ENCODE data around the gene KCNIP1. TPM values are rescaled to one million over a fixed set of nuclear protein-coding genes. Genes with fewer than 3 reads are reported as not detected.

Gene KCNIP1
- total and polyA plus RNA-seq, 2 of the 13 experiments (the other 11 are each of a cell fraction or from before 2014, with no cell fraction given), result not detected

- no peak for TF ChIP-seq ZNF720 (CRISPR knock-in tag; IDR thresholded peaks at IDR 0.05)
- no peak for TF ChIP-seq ZSCAN30 (CRISPR knock-in tag; IDR thresholded peaks at IDR 0.05)
- no peak for TF ChIP-seq SETDB1 (CRISPR knock-in tag; IDR thresholded peaks at IDR 0.05; ENCODE audit: borderline replicate concordance)
- TF ChIP-seq MEIS2 (CRISPR knock-in tag; IDR thresholded peaks at IDR 0.05), result no peak
- TF ChIP-seq NR2F2 (IDR thresholded peaks at IDR 0.05; ENCODE audit: borderline replicate concordance, low read depth), result no peak
- TF ChIP-seq DDIT3 (CRISPR knock-in tag; IDR thresholded peaks at IDR 0.05), result no peak
- TF ChIP-seq GMEB1 (CRISPR knock-in tag; IDR thresholded peaks at IDR 0.05; ENCODE audit: borderline replicate concordance), result no peak
- TF ChIP-seq CERS6 (CRISPR knock-in tag; IDR thresholded peaks at IDR 0.05), result no peak
- no peak for TF ChIP-seq CCAR2 (optimal IDR thresholded peaks at IDR 0.05; ENCODE audit: low read depth, low read length)
- no peak for TF ChIP-seq HDAC1 (CRISPR knock-in tag; IDR thresholded peaks at IDR 0.05)
- TF ChIP-seq ZBTB25 (CRISPR knock-in tag; IDR thresholded peaks at IDR 0.05), result no peak
- no peak for TF ChIP-seq ZSCAN25 (CRISPR knock-in tag; IDR thresholded peaks at IDR 0.05)
- TF ChIP-seq U2AF1 (optimal IDR thresholded peaks at IDR 0.05; ENCODE audit: low read depth, low read length), result no peak
- no peak for TF ChIP-seq ZNF691 (CRISPR knock-in tag; IDR thresholded peaks at IDR 0.05; ENCODE audit: borderline replicate concordance, low read depth)
- no peak for TF ChIP-seq XRCC5 (optimal IDR thresholded peaks at IDR 0.05; ENCODE audit: low read length)
- no peak for TF ChIP-seq PHF20 (CRISPR knock-in tag; IDR thresholded peaks at IDR 0.05)
- TF ChIP-seq RELA (CRISPR knock-in tag; IDR thresholded peaks at IDR 0.05), result no peak
- TF ChIP-seq MAZ (IDR thresholded peaks at IDR 0.05; ENCODE audit: borderline replicate concordance, low read depth, low read length), result no peak
- TF ChIP-seq MAZ (CRISPR knock-in tag; IDR thresholded peaks at IDR 0.05; ENCODE audit: low read depth), result no peak
- TF ChIP-seq SP2 (CRISPR knock-in tag; IDR thresholded peaks at IDR 0.05), result no peak
- Histone ChIP-seq H3K27me3 (ENCODE audit: control insufficient read depth in 1 of 2, insufficient read depth in 2 of 2, low read length in 2 of 2) (peaks cover 0 to 2% of the 10 kb centered on the region in 2 experiments; a peak in 2 of 5 replicates), H3K27ac (ENCODE audit: extremely low read length, insufficient read depth, low read length) (no peak overlapping the region), H3K4me1 (ENCODE audit: insufficient read depth, low read length) (no peaks in the 10 kb centered on the region), H3K4me2 (ENCODE audit: low read depth, low read length) (no peak overlapping the region), H2AFZ (ENCODE audit: low read length) (no peak overlapping the region), H3K36me3 (replicated peaks in 1 of 2; ENCODE audit: control insufficient read depth in 1 of 2, insufficient read depth in 2 of 2, low read length in 2 of 2) (no peaks in the 10 kb centered on the region), H4K20me1 (ENCODE audit: insufficient read depth, low read length) (no peaks in the 10 kb centered on the region), H3K79me2 (ENCODE audit: insufficient read depth, low read length) (no peaks in the 10 kb centered on the region), H3K9me3 (ENCODE audit: low read length) (no peaks in the 10 kb centered on the region), H3K9ac (ENCODE audit: insufficient read depth, low read depth, low read length) (no peak overlapping the region), H3K4me3 (replicated peaks in 1 of 3; ENCODE audit: insufficient read depth in 1 of 3, low read depth in 2 of 3, low read length in 3 of 3) (no peak overlapping the region)
- BruUV-seq (replicated peaks), result no TSS peak
- FAIRE-seq (no peak), DNase-seq (ENCODE audit: low spot score) (no peak), ATAC-seq (no peak)
- intact Hi-C loops (cut with micrococcal nuclease; ENCODE audit: unreplicated experiment), result no loop called here
- WGBS (ENCODE audit: low lambda C conversion rate), result 11% methylated on average over 15 of the region's 18 CpGs
- CTCF ChIA-PET (ENCODE audit: low intra/inter-chr PET ratio, low total read pairs), result no interaction called here
- POLR2A ChIA-PET, result no interaction called here
- in situ Hi-C loops (cut with HindIII; ENCODE audit: extremely low pct_ligation_motif_present, low pct_unique_long_range_greater_than_20kb), result no loop called here
Measured at GRCh38 chr5:170625221-170626165, 121.7 kb downstream of the KCNIP1 start.

Data from HepG2 (cell line).